C4-2B (cell line): ENCODE results near the gene FXYD1.

Experiments
- CTCF ChIP-seq: fragments of 450-650 bp; conservative IDR thresholded peaks from 2 replicates; pipeline ENCODE4 v1.5.1; 2017; ENCODE audit warnings: mild to moderate bottlenecking
- ZFX ChIP-seq: fragments of 450-650 bp; IDR thresholded peaks from 2 replicates; pipeline ENCODE4 v1.6.1; 2017

DNA sequence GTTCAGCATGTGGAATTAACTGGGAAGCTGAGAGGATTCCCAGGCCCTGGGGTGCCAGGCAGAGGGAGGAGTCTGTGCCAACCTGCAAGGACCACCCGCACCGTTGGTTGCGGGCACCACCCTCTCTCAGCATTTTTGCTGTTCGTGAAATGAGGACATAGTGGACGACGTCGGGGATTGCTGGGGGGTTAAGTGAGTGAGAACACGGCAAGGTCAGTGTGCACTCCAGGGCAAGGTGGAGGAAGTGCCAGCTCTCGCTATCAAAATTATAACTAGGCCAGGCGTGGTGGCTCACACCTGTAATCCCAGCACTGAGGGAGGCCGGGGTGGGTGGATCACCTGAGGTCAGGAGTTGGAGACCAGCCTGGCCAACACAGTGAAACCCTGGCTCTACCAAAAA lies 20.8 kb upstream of the FXYD1 start:
- TF ChIP-seq CTCF (no peak), ZFX (no peak)
